Mesenchymal stem cell (in vitro differentiated cells and primary cell): ENCODE data around the gene TRPM4.
"Not testable (repeated sequence)": the region's sequence is repeated elsewhere in the genome, so short reads cannot be mapped to it uniquely, and the experiment has no call there.

Experiments used
- DNase-seq: peaks from one replicate; pipeline ENCODE4 v3.0.0-alpha.2; 2013
- H2AFZ ChIP-seq: one replicate; pipeline ENCODE4 v1.6.1; 2013; ENCODE audit warnings: low read depth, mild to moderate bottlenecking, control low read depth, inconsistent platforms, low read length, moderate library complexity
- H2AK5ac ChIP-seq: 2 replicates; pipeline ENCODE4 v1.6.1; 2013; ENCODE audit warnings: low read length, moderate library complexity, mild to moderate bottlenecking, inconsistent platforms; ENCODE audit not compliant: severe bottlenecking
- H2BK120ac ChIP-seq: one replicate; pipeline ENCODE4 v1.6.1; 2013; ENCODE audit warnings: low read depth, mild to moderate bottlenecking, inconsistent platforms, low read length, moderate library complexity
- H2BK12ac ChIP-seq, 2 experiments: one replicate each; pipeline ENCODE4 v1.6.1; 2013; ENCODE audit warnings: inconsistent platforms in 2 of 2, low read length in 2 of 2, mild to moderate bottlenecking in 2 of 2, moderate library complexity in 2 of 2, control low read depth in 1 of 2
- H2BK15ac ChIP-seq: one replicate; pipeline ENCODE4 v1.6.1; 2013; ENCODE audit warnings: mild to moderate bottlenecking, low read depth, inconsistent platforms; ENCODE audit not compliant: poor library complexity, severe bottlenecking
- H2BK5ac ChIP-seq: 2 replicates; pipeline ENCODE4 v1.6.1; 2013; ENCODE audit warnings: low read depth, mild to moderate bottlenecking, low read length, control low read depth, inconsistent platforms; ENCODE audit not compliant: poor library complexity, severe bottlenecking
- H3K14ac ChIP-seq, 2 experiments: one replicate each; pipeline ENCODE4 v1.6.1; 2013; ENCODE audit warnings: inconsistent platforms in 2 of 2, low read length in 2 of 2, control low read depth in 1 of 2, mild to moderate bottlenecking in 1 of 2, moderate library complexity in 1 of 2
- H3K18ac ChIP-seq, 2 experiments: one replicate each; pipeline ENCODE4 v1.6.1; 2013; ENCODE audit warnings: inconsistent platforms in 2 of 2, low read length in 2 of 2, control low read depth in 1 of 2, low read depth in 1 of 2, mild to moderate bottlenecking in 1 of 2
- H3K23ac ChIP-seq, 2 experiments: one replicate each; pipeline ENCODE4 v1.6.1; 2013; ENCODE audit warnings: inconsistent platforms in 2 of 2, low read length in 2 of 2, mild to moderate bottlenecking in 2 of 2, moderate library complexity in 2 of 2, control low read depth in 1 of 2
- H3K27ac ChIP-seq: 2 replicates; pipeline ENCODE4 v1.5.1; 2013; ENCODE audit warnings: mild to moderate bottlenecking, moderate library complexity, low read length, control low read depth, inconsistent platforms; ENCODE audit not compliant: poor library complexity, severe bottlenecking
- H3K27me3 ChIP-seq, 2 experiments: 2 replicates each; pipeline versions ENCODE4 v1.6.1 to v1.7.0; 2013; ENCODE audit warnings: low read length in 2 of 2, mild to moderate bottlenecking in 2 of 2, moderate library complexity in 2 of 2, control low read depth in 1 of 2, inconsistent platforms in 1 of 2; ENCODE audit not compliant: control insufficient read depth in 1 of 2, insufficient read depth in 1 of 2
- H3K36me3 ChIP-seq, 2 experiments: 2 replicates each; pipeline versions ENCODE4 v1.6.1 to v1.7.0; 2013; ENCODE audit warnings: low read length in 2 of 2, control low read depth in 1 of 2, inconsistent platforms in 1 of 2, low read depth in 1 of 2, mild to moderate bottlenecking in 1 of 2; ENCODE audit not compliant: insufficient read depth in 2 of 2, control insufficient read depth in 1 of 2
- H3K4ac ChIP-seq, 2 experiments: one replicate each; pipeline ENCODE4 v1.6.1; 2013; ENCODE audit warnings: inconsistent platforms in 2 of 2, low read length in 2 of 2, mild to moderate bottlenecking in 2 of 2, moderate library complexity in 2 of 2, control low read depth in 1 of 2, low read depth in 1 of 2
- H3K4me1 ChIP-seq: 2 replicates; pipeline ENCODE4 v1.6.1; 2013; ENCODE audit warnings: low read depth, low read length, control low read depth; ENCODE audit not compliant: control insufficient read depth, insufficient read depth
- H3K4me2 ChIP-seq: 2 replicates; pipeline ENCODE4 v1.6.1; 2013; ENCODE audit warnings: low read length, mild to moderate bottlenecking, inconsistent platforms; ENCODE audit not compliant: poor library complexity, severe bottlenecking
- H3K4me3 ChIP-seq, 2 experiments: 2 replicates each; pipeline versions ENCODE4 v1.5.1 to v1.7.0; 2013; ENCODE audit warnings: low read length in 2 of 2, mild to moderate bottlenecking in 2 of 2, control low read depth in 1 of 2, low read depth in 1 of 2; ENCODE audit not compliant: insufficient read depth in 1 of 2
- H3K79me1 ChIP-seq: replicated peaks from 2 replicates; pipeline ENCODE4 v1.6.1; 2013; ENCODE audit warnings: mild to moderate bottlenecking, control low read depth, low read length, inconsistent platforms; ENCODE audit not compliant: poor library complexity, severe bottlenecking
- H3K9ac ChIP-seq: 2 replicates; pipeline ENCODE4 v1.7.0; 2013; ENCODE audit warnings: mild to moderate bottlenecking, low read length, moderate library complexity
- H3K9me3 ChIP-seq: 2 replicates; pipeline ENCODE4 v1.7.0; 2013; ENCODE audit warnings: mild to moderate bottlenecking, low read length; ENCODE audit not compliant: control insufficient read depth
- H4K8ac ChIP-seq: one replicate; pipeline ENCODE4 v1.6.1; 2013; ENCODE audit warnings: inconsistent platforms, mild to moderate bottlenecking, low read length, moderate library complexity
- H4K91ac ChIP-seq: one replicate; pipeline ENCODE4 v1.6.1; 2013; ENCODE audit warnings: mild to moderate bottlenecking, low read length, inconsistent platforms
- WGBS: methylation state at CpG from one replicate; pipeline ENCODE4 v1.1.7; 2013; ENCODE audit warnings: mixed read lengths; 5-methylcytosine and 5-hydroxymethylcytosine counted together

Gene TRPM4

DNA sequence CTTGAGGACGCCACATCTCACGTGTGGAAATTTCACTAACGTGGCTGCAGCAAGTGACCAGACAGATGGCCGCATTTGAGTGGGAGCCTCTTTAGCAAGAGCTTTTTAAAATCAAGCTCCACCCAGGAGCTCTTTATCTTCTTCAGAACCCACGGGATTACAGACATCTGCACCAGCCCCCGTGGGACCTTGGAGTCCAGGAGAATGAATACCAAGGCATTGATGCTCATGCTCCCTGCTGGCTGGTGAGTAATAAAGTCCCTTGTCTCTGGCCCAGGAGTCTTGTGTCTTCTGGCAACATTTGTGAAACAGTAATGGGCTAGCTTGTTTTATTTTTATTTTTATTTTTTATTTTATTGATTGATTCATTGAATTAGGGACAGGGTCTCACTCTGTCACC is 64.4 kb downstream of the TRPM4 start:
- Histone ChIP-seq H2AK5ac (no peak overlapping the region), H4K91ac (no peak overlapping the region), H4K8ac (no peak overlapping the region), H3K9me3 (no peaks in the 10 kb centered on the region), H3K79me1 (no peaks in the 10 kb centered on the region), H3K27me3 (no peaks in the 10 kb centered on the region), H3K36me3 (no peaks in the 10 kb centered on the region), H2BK12ac (no peak overlapping the region), H3K14ac (no peak overlapping the region), H3K4me3 (no peak overlapping the region), H3K4ac (no peak overlapping the region), H3K4me1 (no peaks in the 10 kb centered on the region), H3K9ac (no peak overlapping the region), H2AFZ (no peak overlapping the region), H3K27ac (no peak overlapping the region), H3K18ac (no peak overlapping the region), H3K4me2 (no peak overlapping the region), H2BK120ac (no peak overlapping the region), H2BK5ac (no peak overlapping the region), H2BK15ac (no peak overlapping the region), H3K23ac (no peak overlapping the region)
- WGBS = 81% methylated on average over 6 of the region's 6 CpGs
- peak; percentile 8 for DNase-seq

DNA sequence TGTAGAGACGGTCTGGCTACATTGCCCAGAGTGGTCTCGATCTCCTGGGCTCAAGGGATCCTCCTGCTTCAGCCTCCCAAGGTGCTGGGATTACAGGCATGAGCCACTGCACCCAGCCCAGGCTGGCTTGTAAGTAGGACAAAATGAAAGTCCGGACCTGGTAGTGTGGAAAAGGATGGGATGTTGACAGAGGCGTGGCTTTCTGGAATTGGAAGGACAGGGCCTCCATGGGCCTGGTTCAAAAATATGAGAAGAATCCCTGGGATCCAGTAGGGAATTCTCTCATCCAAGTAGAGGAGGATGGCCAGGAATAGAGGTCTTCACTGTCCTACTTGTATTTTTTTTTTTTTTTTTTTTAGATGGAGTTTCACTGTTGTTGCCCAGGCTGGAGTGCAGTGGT is 64.9 kb downstream of the TRPM4 start:
- Histone ChIP-seq H3K4ac (no peak overlapping the region), H2BK5ac (no peak overlapping the region), H2BK120ac (no peak overlapping the region), H4K91ac (no peak overlapping the region), H3K18ac (no peak overlapping the region), H3K4me3 (no peak overlapping the region), H3K4me2 (no peak overlapping the region), H2BK15ac (no peak overlapping the region), H2AFZ (no peak overlapping the region), H3K14ac (no peak overlapping the region), H3K9ac (no peak overlapping the region), H2AK5ac (no peak overlapping the region), H2BK12ac (no peak overlapping the region), H3K4me1 (no peaks in the 10 kb centered on the region), H3K9me3 (no peaks in the 10 kb centered on the region), H3K27me3 (no peaks in the 10 kb centered on the region), H3K23ac (no peak overlapping the region), H4K8ac (no peak overlapping the region), H3K36me3 (no peaks in the 10 kb centered on the region), H3K27ac (no peak overlapping the region), H3K79me1 (no peaks in the 10 kb centered on the region)
- DNase-seq = no peak
- 92% methylated on average over 4 of the region's 4 CpGs for WGBS

DNA sequence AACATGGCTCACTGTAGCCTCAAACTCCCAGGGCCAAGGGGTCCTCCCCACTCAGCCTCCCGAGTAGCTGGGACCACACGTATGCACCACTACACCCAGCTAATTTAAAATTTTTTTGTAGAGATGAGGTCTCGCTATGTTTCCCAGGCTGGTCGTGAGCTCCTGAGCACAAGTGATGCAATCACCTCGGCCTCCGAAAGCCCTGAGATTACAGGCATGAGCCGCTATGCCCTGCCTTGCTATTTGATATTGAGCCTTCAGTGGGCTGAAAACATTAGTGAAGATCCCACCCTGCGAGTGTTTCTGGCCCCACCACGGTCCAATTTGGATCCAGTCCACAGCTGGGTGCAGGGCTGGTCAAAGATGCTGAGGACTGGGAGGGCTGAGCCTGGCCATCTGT is 65.9 kb downstream of the TRPM4 start:
- Histone ChIP-seq H3K14ac (no peak overlapping the region), H2BK15ac (no peak overlapping the region), H2AFZ (no peak overlapping the region), H3K4me1 (no peaks in the 10 kb centered on the region), H3K27me3 (no peaks in the 10 kb centered on the region), H3K23ac (peak overlapping the region in 1 of 2 experiments; percentile 40), H4K8ac (no peak overlapping the region), H3K4me3 (no peak overlapping the region), H3K9me3 (no peaks in the 10 kb centered on the region), H3K9ac (no peak overlapping the region), H2AK5ac (no peak overlapping the region), H2BK5ac (no peak overlapping the region), H3K27ac (no peak overlapping the region), H4K91ac (no peak overlapping the region), H2BK120ac (no peak overlapping the region), H3K4ac (no peak overlapping the region), H3K4me2 (no peak overlapping the region), H3K18ac (no peak overlapping the region), H3K36me3 (no peaks in the 10 kb centered on the region), H3K79me1 (no peaks in the 10 kb centered on the region), H2BK12ac (no peak overlapping the region)
- no peak for DNase-seq
- WGBS = 91% methylated on average over 7 of the region's 9 CpGs

DNA sequence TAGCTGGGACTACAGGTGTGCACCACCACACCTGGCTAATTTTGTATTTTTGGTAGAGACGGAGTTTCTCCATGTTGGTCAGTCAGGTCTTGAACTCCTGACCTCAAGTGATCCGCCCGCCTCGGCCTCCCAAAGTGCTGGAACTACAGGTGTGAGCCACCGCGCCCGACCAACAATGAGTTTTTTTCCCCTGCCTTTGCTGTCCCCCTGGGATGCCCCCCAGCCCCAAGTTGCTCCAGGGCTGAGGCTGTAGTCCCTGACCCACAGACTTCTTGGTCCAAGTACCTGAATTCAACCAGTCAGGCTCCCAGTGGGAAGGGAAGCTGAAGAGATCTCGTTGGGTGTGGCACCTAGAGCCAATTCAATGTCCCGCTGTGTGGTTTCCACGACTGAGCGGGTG is 66.8 kb downstream of the TRPM4 start:
- H4K8ac ChIP-seq, H3K18ac ChIP-seq, H3K27me3 ChIP-seq, H2BK15ac ChIP-seq, H3K4me2 ChIP-seq, H2BK5ac ChIP-seq, H2BK120ac ChIP-seq, H4K91ac ChIP-seq, H3K4me1 ChIP-seq, H2BK12ac ChIP-seq, H3K27ac ChIP-seq, H2AFZ ChIP-seq, H3K79me1 ChIP-seq, H3K23ac ChIP-seq, H2AK5ac ChIP-seq, H3K9ac ChIP-seq, H3K36me3 ChIP-seq, DNase-seq, H3K4ac ChIP-seq, H3K4me3 ChIP-seq, H3K9me3 ChIP-seq, H3K14ac ChIP-seq: not testable (repeated sequence)
- 98% methylated on average over 11 of the region's 11 CpGs for WGBS
